ENCODE measurements around the gene RIPOR3. TPM values are rescaled to one million over a fixed set of nuclear protein-coding genes. Genes with fewer than 3 reads are reported as not detected.
"Not testable (repeated sequence)": the region's sequence is repeated elsewhere in the genome, so short reads cannot be mapped to it uniquely, and the experiment has no call there.

The RIPOR3 gene
- total RNA-seq, 2 donors from 2014 or later, result 2.3 to 6.9 TPM

DNA sequence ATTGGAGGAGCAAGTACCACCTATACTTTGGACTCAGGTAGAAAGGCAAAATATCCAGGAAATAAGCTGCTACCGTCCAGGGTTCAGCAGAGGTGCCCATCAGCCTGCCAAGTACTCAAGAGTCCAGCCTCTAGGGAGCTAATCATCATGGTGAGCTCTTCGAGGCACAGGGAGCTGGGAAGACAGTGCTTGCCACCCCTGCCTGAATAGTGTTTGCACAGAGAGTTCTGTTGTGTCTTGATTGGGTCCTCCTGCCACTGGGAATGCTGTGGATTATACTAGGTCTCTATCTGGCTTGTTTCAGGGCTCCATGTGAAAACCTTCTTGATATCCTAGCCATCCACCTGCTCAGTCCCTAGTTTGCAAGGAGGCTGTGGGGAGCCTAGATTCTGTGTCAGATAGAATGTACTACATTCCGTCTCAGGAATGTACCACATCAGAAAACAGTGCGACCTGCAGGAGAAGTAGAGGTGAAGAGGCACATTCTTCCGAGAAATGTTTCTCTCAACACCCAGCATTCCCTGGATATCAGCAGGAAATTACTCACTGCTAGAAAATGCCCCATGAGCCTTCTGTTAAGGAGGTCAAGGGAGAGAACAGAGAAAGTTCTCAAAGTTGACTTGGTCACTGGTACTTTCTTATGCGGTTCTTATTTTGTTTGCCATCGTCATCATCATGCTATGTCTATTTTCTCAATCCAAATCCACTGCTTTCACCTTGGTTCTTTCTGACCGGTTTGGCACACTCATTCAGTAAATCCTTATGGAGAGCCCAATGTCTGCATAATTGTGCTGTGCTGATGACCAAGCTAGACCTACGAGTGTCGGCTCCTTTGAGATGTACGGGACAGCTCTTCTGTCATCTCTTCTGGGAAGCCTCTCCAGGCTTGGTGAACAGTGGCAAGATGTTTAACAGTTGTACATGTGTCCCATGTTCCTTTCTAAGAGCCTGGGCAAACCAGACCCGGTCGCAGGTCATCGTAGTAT, 150.4 kb downstream of the RIPOR3 start:
- intact Hi-C loops (cut with DNase I), result no loop called here

DNA sequence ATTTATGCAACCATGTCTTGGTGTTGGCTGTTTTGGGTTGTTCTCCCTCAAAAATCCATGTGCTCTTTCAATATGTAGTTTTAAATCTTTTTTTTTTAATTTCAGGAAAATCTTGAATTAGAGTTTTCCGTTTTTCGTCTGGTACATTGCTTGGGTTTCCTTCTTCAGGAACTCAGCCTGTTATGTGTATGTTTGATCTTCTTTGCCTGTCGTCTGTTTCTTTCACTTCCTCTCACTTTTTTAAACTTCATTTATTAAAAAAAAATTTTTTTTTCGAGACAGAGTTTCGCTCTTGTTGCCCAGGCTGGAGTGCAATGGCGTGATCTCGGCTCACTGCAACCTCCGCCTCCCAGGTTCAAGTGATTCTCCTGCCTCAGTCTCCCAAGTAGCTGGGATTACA, 151.5 kb downstream of the RIPOR3 start:
- not testable (repeated sequence) for ATAC-seq

More for the DNA sequence above, 150.4 kb downstream of the RIPOR3 start:
- no peak for DNase-seq
- no peaks in the 10 kb centered on the region for H3K27me3 ChIP-seq
- 89 to 93% methylated on average over 14 of the region's 14 CpGs for WGBS, 2 donors
- H3K27ac ChIP-seq, result no peak overlapping the region
- H3K4me3 ChIP-seq, result no peak overlapping the region
- ATAC-seq, result peak; percentile 37
- H3K36me3 ChIP-seq (replicated peaks in 1 of 2; ENCODE audit: insufficient read depth in 1 of 2, low read depth in 2 of 2), result no peaks in the 10 kb centered on the region
- H3K4me1 ChIP-seq, result peaks cover 13% of the 10 kb centered on the region
- TF ChIP-seq POLR2A (IDR thresholded peaks at IDR 0.05) (no peak), CTCF (IDR thresholded peaks at IDR 0.05) (no peak)
- no peaks in the 10 kb centered on the region for H3K9me3 ChIP-seq

DNA sequence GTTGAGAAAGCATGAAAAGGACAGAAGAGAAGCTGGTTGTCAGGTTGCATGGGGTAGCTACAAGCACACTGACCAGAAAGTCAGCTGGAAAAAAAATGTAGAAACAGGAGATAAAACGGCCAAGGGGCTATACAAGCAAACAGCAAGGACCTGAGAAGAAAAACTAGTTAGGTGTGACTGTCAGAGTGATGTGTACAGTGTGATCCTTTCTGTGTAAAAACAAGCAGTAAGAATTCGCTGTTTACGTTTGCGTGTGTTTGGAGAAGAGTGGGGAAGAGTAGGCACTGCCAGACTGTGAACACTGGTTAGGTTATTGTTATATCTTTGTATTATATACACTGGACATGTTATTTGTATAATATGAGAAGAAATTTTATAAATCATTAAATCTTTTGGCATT, 153.1 kb downstream of the RIPOR3 start:
- H3K4me1 ChIP-seq, result peaks cover 12% of the 10 kb centered on the region
- no peaks in the 10 kb centered on the region for H3K36me3 ChIP-seq (replicated peaks in 1 of 2; ENCODE audit: insufficient read depth in 1 of 2, low read depth in 2 of 2)
- no peak overlapping the region for H3K4me3 ChIP-seq
- ATAC-seq, result no peak
- 33 to 34% methylated on average over 4 of the region's 4 CpGs for WGBS, 2 donors
- no peaks in the 10 kb centered on the region for H3K9me3 ChIP-seq
- H3K27me3 ChIP-seq, result no peaks in the 10 kb centered on the region
- intact Hi-C loops (cut with DNase I), result no loop called here
- H3K27ac ChIP-seq, result peak overlapping the region in 2 of 4 donors; percentile 14 to 42
- no peak for TF ChIP-seq POLR2A (IDR thresholded peaks at IDR 0.05)
- TF ChIP-seq CTCF (IDR thresholded peaks at IDR 0.05), result no peak
- no peak for DNase-seq

More for the DNA sequence above, 151.5 kb downstream of the RIPOR3 start:
- H3K9me3 ChIP-seq; H3K36me3 ChIP-seq (replicated peaks in 1 of 2; ENCODE audit: insufficient read depth in 1 of 2, low read depth in 2 of 2); H3K4me3 ChIP-seq; H3K27ac ChIP-seq; intact Hi-C loops (cut with DNase I); DNase-seq; H3K27me3 ChIP-seq: not testable (repeated sequence)
- H3K4me1 ChIP-seq, result peaks cover 12% of the 10 kb centered on the region
- 90 to 97% methylated on average over 8 of the region's 8 CpGs for WGBS, 2 donors

- intact Hi-C loops (cut with DNase I), result no loop called here
- no peaks in the 10 kb centered on the region for H3K36me3 ChIP-seq (replicated peaks in 1 of 2; ENCODE audit: insufficient read depth in 1 of 2, low read depth in 2 of 2)
- 54 to 63% methylated on average over 7 of the region's 7 CpGs for WGBS, 2 donors
- no peak for DNase-seq
- no peak overlapping the region for H3K4me3 ChIP-seq
- TF ChIP-seq POLR2A (IDR thresholded peaks at IDR 0.05) (no peak), CTCF (IDR thresholded peaks at IDR 0.05) (no peak)
- H3K27ac ChIP-seq, result peak overlapping the region in 3 of 4 donors; percentile 8 to 42 (median 14)
- no peak for ATAC-seq
- peaks cover 12% of the 10 kb centered on the region for H3K4me1 ChIP-seq
- H3K9me3 ChIP-seq, result no peaks in the 10 kb centered on the region
- H3K27me3 ChIP-seq, result no peaks in the 10 kb centered on the region
Measured at GRCh38 chr20:50537546-50538201, 153.7 kb downstream of the RIPOR3 start.

DNA sequence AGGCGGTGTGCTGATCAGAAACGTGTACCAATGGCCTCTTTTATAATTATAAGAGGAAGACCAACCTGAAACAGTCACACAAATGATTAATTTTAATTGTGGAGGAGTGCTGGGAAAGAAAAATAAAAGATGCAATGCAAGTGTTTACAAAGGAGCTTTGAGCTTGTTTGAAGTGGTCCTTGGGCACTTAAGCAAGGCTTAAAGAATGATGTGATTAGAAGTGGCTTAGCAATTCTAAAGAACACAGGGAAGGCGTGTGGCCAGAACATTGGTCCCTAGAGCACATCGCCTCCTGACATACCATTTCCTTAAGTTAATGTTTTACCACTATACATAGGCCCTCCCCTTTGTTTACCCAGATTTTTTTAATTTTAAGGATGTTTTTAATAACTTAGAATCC, 155.0 kb downstream of the RIPOR3 start:
- intact Hi-C loops (cut with DNase I), result no loop called here
- Histone ChIP-seq H3K27me3 (no peaks in the 10 kb centered on the region), H3K36me3 (replicated peaks in 1 of 2; ENCODE audit: insufficient read depth in 1 of 2, low read depth in 2 of 2) (no peaks in the 10 kb centered on the region), H3K9me3 (no peaks in the 10 kb centered on the region), H3K27ac (no peak overlapping the region), H3K4me1 (peaks cover 12% of the 10 kb centered on the region), H3K4me3 (no peak overlapping the region)
- ATAC-seq, result no peak
- TF ChIP-seq POLR2A (IDR thresholded peaks at IDR 0.05) (no peak), CTCF (IDR thresholded peaks at IDR 0.05) (no peak)
- DNase-seq, result no peak
- WGBS, 2 donors, result 75 to 79% methylated on average over 4 of the region's 4 CpGs
